Esophagus muscularis mucosa (tissue), 4 donors: ENCODE data around the gene RBM45.

Experiments used
- CTCF ChIP-seq, 3 experiments: fragments of 200-600 bp in 2 of 3; fragments of 450-650 bp in 1 of 3; sonication (generic) in 2 of 3; IDR thresholded peaks; one replicate each; pipeline ENCODE4 v1.5.1; 2017 to 2019; ENCODE audit warnings: antibody characterized with exemption in 3 of 3, mild to moderate bottlenecking in 2 of 3, moderate library complexity in 1 of 3
- EP300 ChIP-seq: sonication (generic); formaldehyde crosslinking; IDR thresholded peaks from one replicate; pipeline ENCODE4 v1.6.1; 2017; ENCODE audit warnings: antibody characterized with exemption
- POLR2A ChIP-seq: fragments of 450-650 bp; IDR thresholded peaks from one replicate; pipeline ENCODE4 v1.6.1; 2017; ENCODE audit warnings: antibody characterized with exemption, moderate library complexity, mild to moderate bottlenecking, low read depth
- POLR2AphosphoS5 ChIP-seq, 2 donors: sonication (generic); formaldehyde crosslinking; IDR thresholded peaks; one replicate each; pipeline ENCODE4 v1.6.1; 2017; ENCODE audit warnings: antibody characterized with exemption in 2 of 2

GRCh38 chr2:178160601-178161000, 48.4 kb downstream of the RBM45 start:
- TF ChIP-seq POLR2A (no peak), POLR2AphosphoS5 (IDR thresholded peaks at IDR 0.05) (no peak), EP300 (no peak), CTCF (IDR thresholded peaks at IDR 0.05) (no peak)
